Testis (tissue), 2 donors: Measurements from ENCODE around the gene RBM45.

ENCODE experiments used
- POLR2A ChIP-seq: fragments of 450-650 bp; IDR thresholded peaks from one replicate; pipeline ENCODE4 v1.6.1; 2017; ENCODE audit warnings: antibody characterized with exemption, mild to moderate bottlenecking, moderate library complexity
- TF ChIP-seq, protein P1 (sequence below), 3 experiments: fragments of 450-650 bp in 2 of 3; fragments of 200-600 bp in 1 of 3; sonication (generic) in 1 of 3; IDR thresholded peaks; one replicate each; pipeline ENCODE4 v1.5.1; 2016 to 2019; ENCODE audit warnings: antibody characterized with exemption in 3 of 3, mild to moderate bottlenecking in 2 of 3, moderate library complexity in 1 of 3

DNA sequence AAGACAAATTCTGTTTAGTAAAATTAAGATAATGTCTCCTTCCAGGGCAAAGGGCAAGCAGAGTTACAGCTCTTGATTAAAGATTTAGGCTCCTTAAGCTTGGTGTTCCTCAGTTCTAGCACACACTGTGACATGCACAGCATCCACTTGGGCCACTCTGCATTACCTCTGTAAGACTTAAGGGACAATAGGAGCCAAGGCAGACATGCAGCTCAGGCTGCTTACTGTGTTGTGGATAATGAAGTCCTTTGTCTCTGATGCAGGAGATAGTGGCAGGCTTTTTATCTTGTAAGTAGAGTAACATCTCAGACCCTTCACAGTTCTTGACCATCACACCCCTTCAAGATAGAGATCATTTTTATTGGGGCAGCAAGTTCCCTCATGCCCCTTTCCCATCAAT, 31.2 kb downstream of the RBM45 start:
- TF ChIP-seq, protein P1, sequence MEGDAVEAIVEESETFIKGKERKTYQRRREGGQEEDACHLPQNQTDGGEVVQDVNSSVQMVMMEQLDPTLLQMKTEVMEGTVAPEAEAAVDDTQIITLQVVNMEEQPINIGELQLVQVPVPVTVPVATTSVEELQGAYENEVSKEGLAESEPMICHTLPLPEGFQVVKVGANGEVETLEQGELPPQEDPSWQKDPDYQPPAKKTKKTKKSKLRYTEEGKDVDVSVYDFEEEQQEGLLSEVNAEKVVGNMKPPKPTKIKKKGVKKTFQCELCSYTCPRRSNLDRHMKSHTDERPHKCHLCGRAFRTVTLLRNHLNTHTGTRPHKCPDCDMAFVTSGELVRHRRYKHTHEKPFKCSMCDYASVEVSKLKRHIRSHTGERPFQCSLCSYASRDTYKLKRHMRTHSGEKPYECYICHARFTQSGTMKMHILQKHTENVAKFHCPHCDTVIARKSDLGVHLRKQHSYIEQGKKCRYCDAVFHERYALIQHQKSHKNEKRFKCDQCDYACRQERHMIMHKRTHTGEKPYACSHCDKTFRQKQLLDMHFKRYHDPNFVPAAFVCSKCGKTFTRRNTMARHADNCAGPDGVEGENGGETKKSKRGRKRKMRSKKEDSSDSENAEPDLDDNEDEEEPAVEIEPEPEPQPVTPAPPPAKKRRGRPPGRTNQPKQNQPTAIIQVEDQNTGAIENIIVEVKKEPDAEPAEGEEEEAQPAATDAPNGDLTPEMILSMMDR (IDR thresholded peaks at IDR 0.05) = no peak
- no peak for TF ChIP-seq POLR2A
